Activated naive CD4-positive, alpha-beta T cell treated with anti-CD3 and anti-CD28 coated beads, Interleukin-2, amount 50 U/mL, for 16 hours (primary cell): ENCODE measurements around the gene RHOA.
"Not testable (repeated sequence)": the region's sequence is repeated elsewhere in the genome, so short reads cannot be mapped to it uniquely, and the experiment has no call there.

ENCODE experiments used
- DNase-seq: peaks from one replicate; pipeline ENCODE4 v3.0.0-alpha.2; 2020

The RHOA gene

DNA sequence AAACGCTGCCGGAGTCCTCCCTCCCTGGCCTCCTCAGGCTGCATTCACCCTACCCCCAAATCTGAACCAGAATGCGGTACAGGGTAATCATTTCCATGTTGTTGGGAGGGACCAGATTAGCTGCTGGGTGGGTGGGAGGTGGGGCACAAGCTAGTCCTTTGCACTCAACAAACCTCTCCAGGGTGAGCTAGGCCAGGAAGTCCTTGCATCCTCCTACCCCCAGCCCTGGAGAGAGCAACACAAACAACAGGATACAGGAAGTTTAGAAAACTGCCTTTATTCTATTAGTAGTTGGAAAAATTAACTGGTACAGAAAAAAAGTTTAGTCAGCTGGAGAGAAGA is 52.9 kb downstream of the RHOA start:
- no peak for DNase-seq

DNA sequence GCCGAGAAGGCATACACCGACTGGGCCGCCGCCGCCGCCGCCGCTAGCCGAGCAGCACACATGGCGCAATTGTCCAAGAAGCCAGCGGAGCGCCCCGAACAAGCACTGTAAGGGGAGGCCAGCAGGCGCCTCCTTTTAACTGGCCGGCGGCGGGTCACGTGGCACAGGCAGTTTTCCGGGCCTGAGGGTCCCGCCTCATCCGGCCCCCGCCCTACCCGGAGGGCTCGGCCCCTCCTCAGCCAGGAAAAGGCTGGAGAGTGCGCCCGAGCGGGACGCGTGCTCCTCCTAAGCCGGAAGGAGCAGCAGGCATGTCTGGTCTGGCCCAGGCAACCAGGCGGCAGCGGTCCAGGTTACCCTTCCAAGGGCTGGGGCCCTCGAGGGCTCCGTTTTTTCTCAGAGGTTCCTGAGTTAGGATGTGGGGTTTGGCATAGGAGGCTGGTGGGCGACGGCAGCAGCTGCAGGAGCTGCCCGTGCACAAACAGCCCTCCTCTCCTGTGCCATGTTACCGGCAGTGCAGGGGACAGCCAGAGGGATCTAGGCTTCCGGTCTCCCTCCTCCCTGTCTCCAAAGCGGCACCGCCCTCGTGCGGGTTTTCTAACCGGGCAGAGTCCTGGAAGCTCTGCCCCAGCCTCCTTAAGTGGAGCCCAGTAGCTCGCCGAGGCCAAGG is 53.4 kb downstream of the RHOA start, which contains the start of gene GPX1:
GPX1 (minus strand) TSS at position 137 of the 667 bp plus-strand sequence; CDS start at position 62, 75 bp downstream.
- DNase-seq = peak; percentile 73

- DNase-seq = peak; percentile 60
Measured at GRCh38 chr3:49357443-49358216, 54.1 kb downstream of the RHOA start.

- not testable (repeated sequence) for DNase-seq
Measured at GRCh38 chr3:49357095-49357442, 54.7 kb downstream of the RHOA start.

DNA sequence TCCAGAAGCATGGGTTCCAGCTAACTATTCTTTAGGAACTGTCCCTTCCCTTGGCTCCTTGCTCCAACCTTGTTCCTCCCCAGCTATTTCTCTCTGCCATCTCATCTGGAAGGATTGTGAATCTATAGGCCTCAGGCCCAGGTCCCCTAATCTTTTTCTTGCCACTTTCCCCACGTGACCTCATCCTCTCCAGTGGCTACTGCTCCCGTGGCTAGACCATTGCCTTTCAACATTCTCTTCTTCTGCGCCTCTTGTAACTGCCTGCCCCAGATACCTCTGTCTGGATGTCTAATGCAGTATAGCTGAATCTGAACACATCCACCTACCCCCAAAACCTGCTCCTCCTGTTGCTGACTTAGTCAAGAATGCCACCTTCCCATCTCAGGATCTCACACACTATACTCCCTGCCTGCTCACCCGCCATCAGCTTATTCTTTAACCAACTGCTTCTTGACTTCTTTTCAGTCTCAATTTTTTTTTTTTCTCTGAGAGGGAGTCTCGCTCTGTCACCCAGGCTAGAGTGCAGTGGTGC is 58.8 kb downstream of the RHOA start:
- no peak for DNase-seq

- DNase-seq = no peak
Measured at GRCh38 chr3:49352281-49352680, 59.5 kb downstream of the RHOA start.

DNA sequence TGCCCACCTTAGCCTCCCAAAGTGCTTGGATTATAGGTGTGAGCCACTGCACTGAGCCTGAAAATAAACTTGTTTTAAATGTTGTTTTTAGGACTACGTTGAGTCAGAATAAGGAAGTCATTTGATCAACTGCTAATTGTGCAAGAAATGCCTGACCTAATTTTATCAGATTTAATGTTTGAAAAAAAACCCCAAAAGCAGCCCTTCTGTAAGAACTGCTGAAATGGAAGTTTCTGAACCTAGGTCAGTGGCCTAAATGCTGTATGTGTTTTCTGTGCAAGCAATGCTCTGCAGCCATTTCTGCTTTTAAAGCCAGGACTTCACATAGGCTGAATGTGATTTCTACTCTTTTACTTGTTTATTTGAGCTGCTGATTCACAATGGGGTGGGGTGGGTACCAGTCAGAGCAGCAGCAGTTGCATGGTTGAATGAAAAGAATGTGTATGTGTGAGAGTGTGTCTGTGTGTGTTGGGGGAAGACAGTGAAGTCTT is 60.2 kb downstream of the RHOA start:
- DNase-seq = no peak

- DNase-seq = no peak
Measured at GRCh38 chr3:49349348-49350114, 62.2 kb downstream of the RHOA start.

DNA sequence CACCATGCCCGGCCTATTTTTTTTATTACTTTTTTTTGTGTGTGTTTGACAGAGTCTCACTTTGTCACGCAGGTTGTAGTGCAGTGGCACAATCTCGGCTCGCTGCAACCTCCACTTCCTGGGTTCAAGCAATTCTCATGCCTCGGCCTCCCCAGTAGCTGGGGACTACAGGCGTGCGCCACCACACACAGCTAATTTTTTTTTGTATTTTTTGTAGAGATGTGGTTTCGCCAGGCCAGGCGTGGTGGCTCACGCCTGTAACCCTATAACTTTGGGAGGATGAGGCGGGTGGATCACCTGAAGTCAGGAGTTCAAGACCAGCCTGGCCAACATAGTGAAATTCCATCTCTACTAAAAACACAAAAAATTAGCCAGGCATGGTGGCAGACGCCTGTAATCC is 63.4 kb downstream of the RHOA start:
- not testable (repeated sequence) for DNase-seq

DNA sequence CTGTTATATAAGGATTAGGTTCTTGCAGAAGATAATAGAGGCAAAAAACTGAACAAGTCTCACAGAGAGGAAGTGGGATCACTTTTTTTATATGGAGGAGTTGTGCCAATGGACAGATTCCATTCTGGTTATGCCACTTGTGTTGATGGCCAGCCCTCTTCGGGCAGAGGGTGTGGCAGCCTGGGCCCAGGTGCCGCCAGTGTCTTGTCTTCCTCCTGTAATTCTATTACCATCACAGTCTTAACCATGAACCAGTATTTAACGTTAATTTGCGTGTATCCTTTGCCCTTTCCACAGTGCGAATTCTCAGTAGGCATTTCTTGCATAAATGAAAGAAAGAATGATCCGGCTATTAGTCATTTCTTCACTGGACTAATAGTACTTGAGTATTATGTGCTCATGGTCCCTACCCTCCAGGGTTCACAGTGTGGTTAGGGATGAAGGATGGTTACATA is 65.0 kb downstream of the RHOA start:
- no peak for DNase-seq

GRCh38 chr3:49343163-49343562 is 68.6 kb downstream of the RHOA start:
- no peak for DNase-seq

- DNase-seq = no peak
Measured at GRCh38 chr3:49341996-49342395, 69.8 kb downstream of the RHOA start.

GRCh38 chr3:49339941-49340800 is 71.6 kb downstream of the RHOA start, which contains the start of gene USP4:
TSS of gene USP4 (minus strand) at chr3:49340053. CDS start at chr3:49340024, 29 bp downstream.
- peak; percentile 94 for DNase-seq

DNA sequence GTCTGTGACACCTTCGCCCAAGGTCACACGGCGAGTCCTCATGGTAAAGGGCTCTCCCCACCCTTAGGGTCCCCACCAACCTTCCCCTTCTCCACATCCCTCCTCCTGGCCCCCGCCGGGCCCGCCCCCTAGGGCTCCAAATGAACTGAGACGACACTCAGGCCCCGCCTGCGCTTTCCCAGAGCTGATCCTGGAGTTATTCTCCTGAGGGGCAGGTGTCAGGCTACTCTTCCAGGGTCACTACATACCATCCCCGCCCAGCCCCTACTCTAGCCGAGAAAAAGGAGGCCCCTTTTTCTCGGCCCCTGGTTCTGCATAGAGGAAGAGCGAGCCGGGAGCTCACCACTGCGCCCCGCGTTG is 72.2 kb downstream of the RHOA start:
- peak; percentile 34 for DNase-seq

GRCh38 chr3:49333916-49334633 is 77.7 kb downstream of the RHOA start:
- DNase-seq = no peak

DNA sequence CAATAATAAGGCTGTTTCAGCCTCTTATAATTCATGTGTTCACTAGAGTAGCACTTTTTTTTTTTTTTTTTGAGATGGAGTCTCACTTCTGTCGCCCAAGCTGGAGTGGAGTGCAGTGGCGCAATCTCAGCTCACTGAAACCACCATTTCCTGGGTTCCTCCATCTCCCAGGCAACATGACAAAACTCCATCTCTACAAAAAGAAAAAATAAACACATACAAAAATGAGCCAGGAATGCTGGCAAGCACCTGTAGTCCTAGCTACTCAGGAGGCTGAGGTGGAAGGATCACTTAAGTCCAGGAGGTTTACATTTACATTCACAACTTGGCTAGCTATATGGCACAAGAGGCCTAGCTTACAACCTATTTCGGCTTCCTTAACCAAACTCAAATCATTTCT is 78.7 kb downstream of the RHOA start:
- no peak for DNase-seq

DNA sequence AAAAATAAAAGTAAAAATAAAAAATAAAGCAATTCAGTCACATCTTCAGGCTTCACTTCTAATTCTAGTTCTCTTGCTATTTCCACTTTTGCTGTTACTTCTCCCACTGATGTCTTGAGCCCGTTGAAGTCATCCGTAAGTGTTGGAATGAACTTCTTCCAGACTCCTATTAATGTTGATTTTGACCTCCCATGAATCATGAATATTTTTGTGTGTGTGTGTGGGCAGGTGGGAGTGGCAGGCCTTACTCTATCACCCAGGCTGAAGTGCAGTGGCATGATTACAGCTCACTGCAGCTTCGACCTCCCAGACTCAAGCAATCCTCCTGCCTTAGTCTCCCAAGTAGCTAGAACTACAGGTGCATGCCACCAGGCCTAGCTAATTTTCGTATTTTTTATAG is 82.6 kb downstream of the RHOA start:
- DNase-seq = no peak

- not testable (repeated sequence) for DNase-seq
Measured at GRCh38 chr3:49328350-49328749, 83.4 kb downstream of the RHOA start.

DNA sequence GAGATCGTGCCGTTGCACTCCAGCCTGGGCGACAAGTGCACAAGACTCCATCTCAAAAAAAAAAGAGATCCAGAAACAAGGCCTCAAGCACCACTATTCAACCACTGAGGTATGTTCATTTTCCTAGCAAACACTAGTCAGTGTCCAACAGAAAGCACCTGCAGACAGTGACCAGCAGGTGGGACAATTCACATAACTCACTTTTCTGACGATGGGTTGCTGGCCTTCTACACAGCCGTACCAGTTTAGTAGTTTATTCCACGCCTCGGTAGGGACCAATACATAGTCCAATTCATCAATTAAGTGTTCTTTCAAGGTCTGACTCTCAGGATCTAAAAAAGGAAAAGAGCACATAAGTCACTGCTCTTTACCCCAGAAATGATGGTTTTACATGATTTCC is 84.3 kb downstream of the RHOA start:
- DNase-seq = no peak

GRCh38 chr3:49324768-49325167 is 87.0 kb downstream of the RHOA start:
- DNase-seq = no peak

DNA sequence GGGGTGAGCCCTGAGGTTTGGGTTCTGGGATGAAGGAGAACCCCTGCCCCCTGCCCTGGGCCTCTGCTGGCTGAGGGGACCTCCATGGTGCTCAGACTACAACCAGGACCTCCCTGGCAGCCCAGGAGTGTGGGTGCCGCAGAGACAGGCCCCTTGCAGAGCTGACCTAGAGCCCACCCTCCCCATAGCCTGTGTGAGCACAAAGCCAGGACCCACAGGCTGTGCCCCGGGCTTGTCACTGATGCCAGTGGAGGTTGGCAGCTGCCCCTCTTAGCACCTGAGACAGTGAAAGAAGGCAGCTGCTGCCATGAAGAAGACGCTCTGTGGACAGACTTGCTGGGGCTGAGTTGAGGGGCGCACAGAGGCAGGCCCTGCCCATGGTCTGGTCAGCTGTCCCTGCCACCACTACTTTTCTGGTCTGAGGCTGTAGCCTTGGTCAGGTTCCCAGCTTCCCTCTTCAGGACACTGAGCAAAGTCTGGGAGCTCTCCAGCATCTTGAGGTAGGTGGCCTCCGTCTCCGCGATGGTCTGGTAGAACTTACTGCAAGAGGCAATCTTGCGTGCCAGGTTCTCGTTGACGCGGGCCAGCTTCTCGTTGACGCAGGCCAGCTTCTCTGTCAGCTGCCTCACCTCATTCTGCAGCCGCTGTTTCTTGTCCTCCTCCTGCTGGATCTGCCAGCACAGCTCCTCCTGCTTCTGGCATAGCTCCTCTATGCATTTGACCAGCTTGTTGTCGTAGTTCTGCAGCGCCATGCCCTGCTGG is 94.9 kb downstream of the RHOA start:
- DNase-seq = no peak
